OCI-LY7 (cell line): Measurements from ENCODE around the gene ERP44. TPM values are rescaled to one million over a fixed set of nuclear protein-coding genes. Genes with fewer than 3 reads are reported as not detected.
"Not testable (repeated sequence)": the region's sequence is repeated elsewhere in the genome, so short reads cannot be mapped to it uniquely, and the experiment has no call there.

ENCODE experiments used
- BruUV-seq: library from RNA; stranded (reverse); fragments of 400-500 nt; replicated peaks from 2 replicates; lab custom pipeline; 2021; lab: Mats Ljungman, UMichigan
- CTCF ChIA-PET: fragments of 300-600 bp; sonication (Branson Sonifier 250); formaldehyde crosslinking; loops from one replicate; lab custom pipeline; 2022; ENCODE audit warnings: antibody characterized with exemption; ENCODE audit not compliant: unreplicated experiment; lab: Charles Lee
- POLR2A ChIA-PET: fragments of 300-600 bp; sonication (Branson Sonifier 250); formaldehyde crosslinking; loops from one replicate; lab custom pipeline; 2022; ENCODE audit warnings: antibody characterized with exemption; lab: Charles Lee
- DNase-seq: peaks from one replicate; pipeline ENCODE4 v3.0.0-alpha.2; 2015; ENCODE audit warnings: low spot score
- H2AFZ ChIP-seq: fragments of 200-600 bp; sonication (generic), shearing (Covaris generic); 2 replicates; pipeline ENCODE4 v1.6.1; 2014; ENCODE audit warnings: mild to moderate bottlenecking, antibody characterized with exemption, low read length, moderate library complexity
- H3K27ac ChIP-seq: fragments of 200-600 bp; sonication (generic); 2 replicates; pipeline ENCODE4 v1.5.1; 2014; ENCODE audit warnings: mixed run types, low read depth, mild to moderate bottlenecking, moderate library complexity, low read length, inconsistent platforms; ENCODE audit not compliant: poor library complexity, severe bottlenecking
- H3K36me3 ChIP-seq: fragments of 200-600 bp; sonication (generic); 2 replicates; pipeline ENCODE4 v1.6.1; 2014; ENCODE audit warnings: mild to moderate bottlenecking, antibody characterized with exemption, low read length, moderate library complexity, mixed read lengths; ENCODE audit not compliant: insufficient read depth
- H3K4me1 ChIP-seq: fragments of 200-600 bp; sonication (generic); 2 replicates; pipeline ENCODE4 v1.5.1; 2014; ENCODE audit warnings: mild to moderate bottlenecking, low read length; ENCODE audit not compliant: insufficient read depth, poor library complexity, severe bottlenecking
- H3K4me2 ChIP-seq: fragments of 200-600 bp; sonication (generic); 2 replicates; pipeline ENCODE4 v1.6.1; 2014; ENCODE audit warnings: mild to moderate bottlenecking, low read length
- H3K4me3 ChIP-seq: fragments of 200-600 bp; sonication (generic); 2 replicates; pipeline ENCODE4 v1.5.1; 2014; ENCODE audit warnings: mild to moderate bottlenecking, low read depth, low read length; ENCODE audit not compliant: poor library complexity, severe bottlenecking
- H3K79me2 ChIP-seq: fragments of 200-600 bp; sonication (generic); 2 replicates; pipeline ENCODE4 v1.6.1; 2016; ENCODE audit warnings: low read depth, mild to moderate bottlenecking, low read length, moderate library complexity, mixed read lengths; ENCODE audit not compliant: insufficient read depth
- H3K9me2 ChIP-seq: fragments of 200-600 bp; sonication (generic); 2 replicates; pipeline ENCODE4 v1.6.1; 2016; ENCODE audit warnings: mild to moderate bottlenecking, low read length, mixed read lengths; ENCODE audit not compliant: insufficient read depth
- H3K9me3 ChIP-seq: fragments of 200-600 bp; sonication (generic); 2 replicates; pipeline ENCODE4 v1.6.1; 2014; ENCODE audit warnings: mild to moderate bottlenecking, mixed run types, low read length, mixed read lengths
- H4K20me1 ChIP-seq: fragments of 200-600 bp; sonication (generic); 2 replicates; pipeline ENCODE4 v1.6.1; 2014; ENCODE audit warnings: mild to moderate bottlenecking, antibody characterized with exemption, low read length, moderate library complexity, mixed read lengths; ENCODE audit not compliant: insufficient read depth
- EZH2phosphoT487 ChIP-seq: fragments of 200-600 bp; sonication (generic); IDR thresholded peaks from 2 replicates; pipeline ENCODE4 v1.6.1; 2018; ENCODE audit warnings: low read depth, borderline replicate concordance, mild to moderate bottlenecking, mixed run types, antibody characterized with exemption, low read length, moderate library complexity, mixed read lengths
- intact Hi-C: fragments of 100-400 bp; cut with micrococcal nuclease; formaldehyde crosslinking; loops from one replicate; pipeline ENCODE4 v1.10.0; 2022; ENCODE audit not compliant: unreplicated experiment
- total RNA-seq, 2 experiments: library from RNA; depleted of rRNA in 1 of 2; stranded (reverse); fragments of >200 nt in 1 of 2; shearing (Covaris generic) in 1 of 2; gene quantifications; 2 replicates each; pipeline ENCODE4 v1.2.3, GENCODE V29; 2014 to 2022
- TF ChIP-seq, protein P1 (sequence below): fragments of 200-600 bp; sonication (generic); conservative IDR thresholded peaks from 2 replicates; pipeline ENCODE4 v1.5.1; 2014; ENCODE audit warnings: mild to moderate bottlenecking, antibody characterized with exemption, low read length, moderate library complexity, mixed read lengths

ERP44 gene
- total RNA-seq, 2 experiments from 2014 or later, result 19.3 to 28.1 TPM

- CTCF ChIA-PET, result no interaction called here
- no peak for DNase-seq
Measured at GRCh38 chr9:100070104-100071041, 28.4 kb downstream of the ERP44 start.

DNA sequence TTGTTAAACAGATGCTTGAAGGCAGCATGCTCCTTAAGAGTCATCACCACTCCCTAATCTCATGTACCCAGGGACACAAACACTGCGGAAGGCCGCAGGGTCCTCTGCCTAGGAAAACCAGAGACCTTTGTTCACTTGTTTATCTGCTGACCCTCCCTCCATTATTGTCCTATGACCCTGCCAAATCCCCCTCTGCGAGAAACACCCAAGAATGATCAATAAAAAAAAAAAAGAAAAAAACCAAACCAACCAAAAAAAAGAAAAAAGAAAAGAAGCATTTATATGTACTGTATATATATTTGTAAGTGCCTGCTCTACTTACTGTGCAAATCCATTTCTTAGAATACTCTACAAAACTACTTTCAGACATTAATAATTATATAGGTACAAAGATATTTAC lies 29.7 kb downstream of the ERP44 start:
- H3K4me3 ChIP-seq, intact Hi-C loops, CTCF ChIA-PET, H2AFZ ChIP-seq, H3K27ac ChIP-seq, POLR2A ChIA-PET, DNase-seq, H3K4me2 ChIP-seq, H4K20me1 ChIP-seq, BruUV-seq, H3K9me2 ChIP-seq: not testable (repeated sequence)
- Histone ChIP-seq H3K79me2 (peaks cover 78% of the 10 kb centered on the region), H3K9me3 (peaks cover 34% of the 10 kb centered on the region; the same call in 1 of the 2 replicates), H3K36me3 (peaks cover 62% of the 10 kb centered on the region), H3K4me1 (peaks cover 40% of the 10 kb centered on the region)

More at GRCh38 chr9:100070104-100071041, 28.4 kb downstream of the ERP44 start:
- Histone ChIP-seq H3K36me3 (peaks cover 62% of the 10 kb centered on the region), H3K9me2 (no peaks in the 10 kb centered on the region), H3K27ac (no peak overlapping the region), H3K9me3 (peaks cover 31% of the 10 kb centered on the region; the same call in 1 of the 2 replicates), H3K4me1 (peaks cover 33% of the 10 kb centered on the region), H3K4me2 (no peak overlapping the region), H4K20me1 (no peaks in the 10 kb centered on the region), H3K4me3 (no peak overlapping the region), H3K79me2 (peaks cover 78% of the 10 kb centered on the region), H2AFZ (no peak overlapping the region)
- TF ChIP-seq EZH2phosphoT487, result no peak
- TF ChIP-seq, protein P1, sequence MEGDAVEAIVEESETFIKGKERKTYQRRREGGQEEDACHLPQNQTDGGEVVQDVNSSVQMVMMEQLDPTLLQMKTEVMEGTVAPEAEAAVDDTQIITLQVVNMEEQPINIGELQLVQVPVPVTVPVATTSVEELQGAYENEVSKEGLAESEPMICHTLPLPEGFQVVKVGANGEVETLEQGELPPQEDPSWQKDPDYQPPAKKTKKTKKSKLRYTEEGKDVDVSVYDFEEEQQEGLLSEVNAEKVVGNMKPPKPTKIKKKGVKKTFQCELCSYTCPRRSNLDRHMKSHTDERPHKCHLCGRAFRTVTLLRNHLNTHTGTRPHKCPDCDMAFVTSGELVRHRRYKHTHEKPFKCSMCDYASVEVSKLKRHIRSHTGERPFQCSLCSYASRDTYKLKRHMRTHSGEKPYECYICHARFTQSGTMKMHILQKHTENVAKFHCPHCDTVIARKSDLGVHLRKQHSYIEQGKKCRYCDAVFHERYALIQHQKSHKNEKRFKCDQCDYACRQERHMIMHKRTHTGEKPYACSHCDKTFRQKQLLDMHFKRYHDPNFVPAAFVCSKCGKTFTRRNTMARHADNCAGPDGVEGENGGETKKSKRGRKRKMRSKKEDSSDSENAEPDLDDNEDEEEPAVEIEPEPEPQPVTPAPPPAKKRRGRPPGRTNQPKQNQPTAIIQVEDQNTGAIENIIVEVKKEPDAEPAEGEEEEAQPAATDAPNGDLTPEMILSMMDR, result no peak
- no TSS peak for BruUV-seq
- POLR2A ChIA-PET, result interaction anchor here (0.6 to 2.3 kb wide), 8 partner anchors 9 to 1743 kb away, joined by 3 to 17 read pairs (median 3); no protein-coding TSS in a partner anchor
- intact Hi-C loops, result no loop called here

GRCh38 chr9:100067990-100068389 lies 30.8 kb downstream of the ERP44 start:
- H2AFZ ChIP-seq, CTCF ChIA-PET, H3K9me2 ChIP-seq, BruUV-seq, POLR2A ChIA-PET, H3K4me3 ChIP-seq, intact Hi-C loops, H4K20me1 ChIP-seq, DNase-seq, H3K27ac ChIP-seq, H3K4me2 ChIP-seq: not testable (repeated sequence)
- H3K9me3 ChIP-seq, result peaks cover 34% of the 10 kb centered on the region; the same call in 1 of the 2 replicates
- H3K79me2 ChIP-seq, result peaks cover 78% of the 10 kb centered on the region
- H3K4me1 ChIP-seq, result peaks cover 51% of the 10 kb centered on the region
- H3K36me3 ChIP-seq, result peaks cover 62% of the 10 kb centered on the region
